Activated gamma-delta T cell treated with anti-CD3 and anti-CD28 coated beads, Interleukin-2, amount 50 U/mL, for 16 hours (primary cell): ENCODE results near the gene PAPPA.

Experiments used
- DNase-seq: peaks from one replicate; pipeline ENCODE4 v3.0.0-alpha.2; 2020; ENCODE audit warnings: low read depth

PAPPA gene

DNA sequence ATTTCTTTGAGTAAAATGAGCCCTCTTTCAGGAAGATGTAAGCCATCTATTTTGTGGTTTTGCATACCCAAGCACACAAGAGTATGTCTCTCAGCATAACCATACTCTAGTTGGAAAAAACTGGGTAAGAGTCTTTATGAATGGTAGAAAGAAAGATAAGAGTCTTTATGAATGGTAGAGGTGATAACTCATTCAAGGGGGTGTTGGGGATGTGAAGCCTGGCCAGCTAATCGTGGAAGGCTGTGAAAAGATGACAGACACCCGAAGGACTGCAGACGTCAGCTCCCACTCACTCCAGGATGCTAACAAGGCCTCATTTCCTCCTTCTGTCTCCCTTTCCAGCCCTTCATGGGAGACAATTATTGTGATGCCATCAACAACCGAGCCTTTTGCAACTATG, 228.5 kb downstream of the PAPPA start:
- DNase-seq = no peak

DNA sequence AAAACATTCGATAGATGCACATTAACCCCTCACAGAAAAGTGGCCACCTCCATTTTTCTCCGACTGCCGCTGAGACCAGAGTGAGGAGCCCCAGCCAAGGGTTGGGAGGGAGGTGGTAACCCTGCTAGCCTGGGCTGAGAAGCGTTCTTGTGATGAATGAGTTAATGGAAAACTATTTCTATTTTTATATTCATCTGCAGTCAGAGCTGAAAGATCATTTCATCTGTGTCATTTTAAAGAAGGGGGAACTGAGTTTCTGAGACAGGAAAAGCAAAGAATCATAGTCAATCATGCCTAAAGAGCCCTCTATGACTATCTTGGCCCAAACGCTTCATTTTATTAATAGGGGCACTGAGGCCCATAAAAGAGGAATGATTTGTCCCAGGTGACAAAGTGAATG, 229.5 kb downstream of the PAPPA start:
- DNase-seq = no peak

DNA sequence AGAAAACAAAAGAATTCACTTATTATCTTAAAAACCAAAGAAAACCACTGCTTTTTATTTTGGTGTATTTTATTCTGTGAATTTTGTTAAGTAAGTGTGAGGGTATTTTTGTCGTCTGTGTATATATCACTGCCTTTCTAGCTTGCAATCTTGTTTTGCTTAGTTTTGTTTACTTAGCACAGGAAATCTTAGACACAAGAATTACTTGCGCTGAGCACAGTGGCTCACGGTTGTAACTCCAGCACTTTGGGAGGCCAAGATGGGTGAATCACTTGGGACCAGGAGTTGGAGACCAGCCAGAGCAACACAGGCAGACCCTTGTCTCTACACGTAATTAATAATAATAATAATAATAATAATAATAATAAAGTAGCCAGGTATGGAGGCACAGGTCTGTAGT, 230.3 kb downstream of the PAPPA start:
- DNase-seq = no peak

DNA sequence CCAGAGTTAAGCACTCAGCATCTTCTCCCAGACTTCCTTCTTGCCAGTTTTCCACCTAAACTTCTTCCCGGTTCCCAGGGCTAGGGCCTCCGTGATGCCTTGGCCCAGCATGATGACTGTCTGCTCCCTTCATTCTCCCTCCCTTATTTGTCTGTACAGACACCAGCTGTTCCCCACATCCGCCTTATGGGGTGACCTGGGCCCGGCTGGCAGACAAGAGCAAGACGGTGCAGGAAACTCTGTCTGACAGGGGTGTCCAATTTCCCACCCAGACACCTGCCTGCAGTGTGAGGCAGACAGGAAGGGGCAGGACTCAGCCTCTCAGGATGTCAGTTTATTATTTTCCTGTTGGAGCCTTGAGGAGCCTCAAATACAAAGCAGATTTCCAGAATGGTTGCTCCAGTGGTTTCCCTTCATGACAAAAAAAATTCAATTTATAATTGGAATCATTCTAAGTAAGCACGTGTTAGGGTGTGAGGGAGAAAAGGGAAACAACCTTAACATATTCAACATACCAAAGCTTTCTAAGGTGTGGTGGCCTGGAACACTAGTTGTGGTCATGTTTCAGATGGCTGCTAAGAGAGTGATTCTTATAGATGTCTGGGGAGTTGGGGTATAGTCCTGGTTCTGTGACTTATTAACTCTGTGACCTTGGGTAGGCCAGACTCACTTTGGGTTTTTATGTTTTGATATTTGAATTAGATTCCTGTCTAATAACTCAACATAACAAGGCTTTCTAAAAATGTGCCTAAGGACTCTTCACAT, 234.5 kb downstream of the PAPPA start:
- no peak for DNase-seq

DNA sequence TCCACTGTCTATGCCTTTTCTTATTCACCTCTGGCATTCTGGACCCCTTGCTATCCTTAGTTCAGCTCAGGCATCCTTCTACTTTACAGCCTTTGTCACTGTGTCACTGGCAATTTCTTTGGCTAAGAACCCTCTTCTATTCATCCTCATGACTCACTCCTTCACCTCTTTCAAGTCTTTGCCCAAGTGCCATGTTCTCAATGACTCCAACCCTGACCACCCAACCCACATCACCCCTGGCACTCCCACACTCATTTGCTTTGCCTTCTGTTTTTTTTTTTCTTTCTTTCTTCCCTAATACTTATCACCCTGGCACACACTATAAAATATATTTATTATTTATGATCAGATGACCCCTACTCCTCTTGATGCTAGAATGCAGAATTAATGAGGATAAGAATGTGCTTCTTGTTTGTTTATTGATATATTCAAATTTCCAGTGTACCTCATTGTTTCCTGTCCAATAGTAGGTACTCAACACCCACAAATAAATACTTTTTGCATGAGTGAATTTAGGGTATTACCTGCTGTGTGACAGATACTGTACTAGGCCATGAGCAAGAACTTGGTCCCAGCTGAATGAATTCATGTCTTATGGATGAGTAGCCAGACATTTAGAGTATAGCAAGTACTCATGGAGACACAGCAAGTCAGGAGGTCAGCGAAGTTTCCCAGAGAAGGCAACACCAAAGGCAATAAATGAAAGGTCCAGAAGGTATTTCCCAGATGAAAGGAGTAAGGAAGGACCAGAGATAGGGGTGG, 236.1 kb downstream of the PAPPA start:
- DNase-seq = no peak

DNA sequence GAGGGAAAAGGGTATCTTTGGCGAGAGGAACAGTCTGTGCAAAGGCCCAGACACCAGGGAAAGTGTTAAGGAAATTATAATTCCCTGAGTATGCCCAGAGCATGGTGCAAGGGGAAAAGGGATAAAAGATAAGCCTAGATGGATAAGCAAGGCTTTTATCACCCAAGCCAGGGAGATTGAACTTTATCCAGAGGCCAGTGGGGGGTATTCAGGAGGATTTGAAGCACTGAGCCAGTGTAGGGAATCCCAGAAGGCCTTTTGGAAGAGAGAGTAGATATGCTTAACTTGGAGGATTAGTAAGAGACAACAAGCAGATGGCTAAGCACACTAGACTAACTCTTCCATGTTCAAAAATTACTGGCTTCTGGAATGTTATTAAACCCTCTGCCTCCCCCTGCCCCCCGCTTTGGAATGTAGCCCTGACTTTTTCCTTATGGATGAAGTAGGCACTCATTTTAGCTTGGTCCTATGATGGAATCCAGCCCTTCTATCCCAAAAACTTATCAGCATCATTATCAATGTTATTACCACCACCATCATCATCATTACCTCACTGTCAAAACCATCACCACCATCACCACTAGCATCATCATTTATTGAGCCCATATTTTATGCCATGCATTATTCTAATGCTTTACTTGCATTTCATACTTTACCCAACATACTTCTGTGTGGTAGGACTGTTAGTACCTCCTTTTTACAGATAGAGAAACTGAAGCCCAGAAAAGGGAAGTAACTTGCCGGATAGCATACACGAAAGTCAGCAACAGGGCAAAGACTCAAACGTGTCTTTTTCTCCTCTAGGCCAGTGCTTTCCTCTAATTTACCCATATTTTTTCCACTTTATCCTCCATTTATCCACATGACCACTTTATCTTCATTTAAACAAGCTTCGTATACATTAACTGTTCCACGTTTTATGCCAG, 237.0 kb downstream of the PAPPA start:
- no peak for DNase-seq

DNA sequence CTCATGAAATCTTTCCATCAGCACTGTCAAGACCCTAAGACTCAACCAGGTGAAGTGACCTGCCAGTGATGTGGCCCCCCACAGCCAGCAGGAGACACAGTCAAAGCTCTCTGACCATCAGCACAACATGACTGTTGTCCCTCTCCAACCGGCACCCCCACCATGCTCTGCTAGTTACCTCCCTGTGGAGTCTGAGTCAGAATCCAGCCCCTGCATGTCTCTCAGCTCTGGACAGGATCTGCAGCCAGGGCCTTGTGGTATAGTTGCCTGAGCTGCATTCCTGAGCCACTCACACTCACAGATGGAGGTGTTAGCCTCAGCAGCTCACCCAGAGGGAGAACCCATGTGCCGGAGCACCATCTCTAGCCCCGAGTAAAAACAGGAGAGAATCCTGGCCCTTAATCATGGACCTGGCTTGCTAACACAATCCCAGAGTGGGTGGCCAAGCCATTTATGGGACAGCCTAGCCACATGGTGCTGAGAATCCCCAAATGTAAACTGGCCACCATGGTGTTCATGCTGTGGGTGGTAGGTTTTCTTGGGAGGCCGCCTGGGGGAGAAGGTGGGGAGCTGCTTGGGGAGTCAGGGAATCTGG, 237.8 kb downstream of the PAPPA start:
- DNase-seq = no peak

DNA sequence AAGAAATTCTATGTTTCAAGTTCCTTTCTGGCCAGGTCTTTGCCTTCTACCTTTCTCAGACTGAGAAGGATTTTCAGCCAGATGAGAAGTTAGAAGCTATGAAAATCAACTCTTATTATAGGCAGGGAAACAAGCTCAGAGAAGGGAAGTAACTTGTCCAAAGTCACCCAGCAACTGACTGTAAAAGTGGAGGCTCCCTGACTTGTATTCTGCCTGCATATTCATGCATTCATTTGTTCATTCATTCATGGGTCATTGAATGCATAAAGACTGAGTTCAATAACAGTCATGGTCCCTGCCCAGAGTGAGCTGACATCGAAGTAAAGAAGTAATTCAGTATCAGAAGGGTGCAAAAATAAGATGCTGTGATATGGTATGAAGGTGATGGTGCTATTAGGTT, 239.6 kb downstream of the PAPPA start:
- no peak for DNase-seq

DNA sequence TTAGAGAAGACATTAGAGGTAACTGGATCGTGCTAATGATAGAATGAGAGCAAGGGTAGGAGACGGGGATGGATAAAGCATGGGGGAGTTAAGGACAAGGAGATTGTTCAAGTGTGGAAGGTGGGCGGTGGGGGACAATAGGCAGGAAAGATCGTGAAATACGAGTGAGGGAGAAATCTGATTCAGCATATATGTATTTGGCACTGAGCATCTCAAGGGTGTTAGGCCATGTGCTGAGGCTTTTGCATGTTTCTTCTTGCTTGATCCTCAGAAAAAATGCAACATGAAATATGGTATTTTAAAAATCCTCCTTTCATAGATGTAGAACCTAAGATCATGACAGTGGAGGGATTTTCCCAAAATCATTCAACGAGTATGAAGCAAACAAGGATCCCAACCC, 240.5 kb downstream of the PAPPA start:
- no peak for DNase-seq

DNA sequence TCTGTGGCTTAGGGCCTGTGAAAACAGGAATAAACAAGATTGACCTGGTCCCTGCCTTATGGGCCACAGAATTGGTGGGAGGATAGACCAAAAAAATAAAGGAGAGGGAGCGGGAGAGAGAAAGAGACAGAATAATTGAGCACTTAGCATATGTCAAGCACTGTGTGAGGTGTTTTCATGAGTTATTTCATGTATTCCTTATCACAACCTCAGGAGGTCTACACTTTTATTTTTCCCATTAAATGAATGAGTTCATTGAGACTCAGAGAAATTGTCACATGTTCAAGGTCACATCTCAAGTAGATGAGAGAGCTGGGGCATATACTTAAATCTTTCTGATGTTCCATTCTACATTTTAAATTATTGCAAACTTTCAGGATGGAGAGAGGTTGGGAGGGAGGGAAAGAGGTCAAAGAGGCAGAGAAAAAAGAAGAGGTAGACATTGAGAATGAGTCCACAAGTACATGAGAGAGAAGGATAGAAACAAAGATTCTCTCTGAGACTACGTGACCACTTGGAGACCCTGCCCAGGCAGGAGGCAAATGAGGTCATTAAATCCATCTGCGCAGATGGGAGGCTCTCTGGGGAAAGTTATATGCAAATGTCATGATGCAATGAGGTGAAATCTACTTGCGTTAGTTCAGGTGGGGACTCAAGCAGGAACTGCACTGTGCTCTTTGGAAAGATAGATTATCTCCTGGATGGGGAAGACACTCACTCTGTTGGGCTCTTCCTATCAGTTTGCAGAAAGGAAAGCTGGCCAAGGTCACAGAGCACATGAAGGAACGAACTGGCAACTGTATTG, 241.5 kb downstream of the PAPPA start:
- DNase-seq = no peak

DNA sequence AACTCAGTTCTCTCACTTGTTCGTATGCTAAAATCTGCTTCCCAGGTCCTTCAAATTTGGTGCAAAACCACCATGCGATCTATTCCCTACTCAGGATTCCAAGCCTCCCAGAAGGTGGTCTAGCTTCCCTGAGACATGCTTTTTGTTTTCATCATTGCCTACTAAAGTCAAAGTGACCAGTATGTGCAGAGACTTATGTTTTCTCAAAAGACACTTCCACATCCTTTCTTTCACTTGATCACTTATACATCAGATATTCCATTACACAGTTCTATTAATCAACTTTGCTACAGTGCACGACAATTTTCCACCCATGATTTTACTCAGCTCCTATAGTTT, 242.1 kb downstream of the PAPPA start:
- no peak for DNase-seq

DNA sequence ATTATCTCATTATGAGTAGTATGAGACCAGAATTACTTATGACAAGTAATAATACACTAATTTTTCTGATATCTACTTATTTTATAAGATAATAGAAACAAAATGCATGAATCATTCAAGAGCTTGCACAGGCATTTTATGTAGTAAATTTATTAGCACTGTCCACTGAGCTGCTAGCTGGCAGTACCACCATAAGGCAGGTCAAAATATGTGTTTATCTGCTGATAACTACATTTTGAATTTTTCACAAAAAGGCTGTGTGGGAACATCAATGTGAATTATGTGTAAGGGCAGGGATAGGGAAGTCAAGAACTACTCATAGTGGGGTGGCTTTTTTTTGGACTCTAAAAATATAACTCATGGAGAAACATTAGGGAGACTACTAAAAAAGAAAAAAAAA, 249.6 kb downstream of the PAPPA start:
- DNase-seq = no peak

DNA sequence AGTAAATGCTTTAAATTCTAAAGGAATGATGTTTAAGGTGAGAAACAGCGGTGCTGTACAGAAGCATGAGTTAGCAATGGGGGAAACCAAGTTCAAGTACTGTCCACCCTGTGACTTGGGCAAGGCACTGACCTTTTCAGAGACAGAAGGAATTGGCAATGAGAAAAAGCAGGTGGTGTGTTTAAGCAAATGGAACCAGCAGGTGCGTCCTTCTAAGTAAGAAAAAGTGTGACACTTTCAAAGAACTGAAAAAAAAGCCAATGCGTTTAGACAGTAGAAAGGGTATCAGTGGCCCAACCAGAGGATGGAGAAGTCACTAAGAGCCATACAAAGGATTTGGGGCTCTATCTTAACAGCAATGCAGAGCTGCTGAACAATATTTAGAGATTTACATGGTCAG, 250.6 kb downstream of the PAPPA start:
- no peak for DNase-seq

DNA sequence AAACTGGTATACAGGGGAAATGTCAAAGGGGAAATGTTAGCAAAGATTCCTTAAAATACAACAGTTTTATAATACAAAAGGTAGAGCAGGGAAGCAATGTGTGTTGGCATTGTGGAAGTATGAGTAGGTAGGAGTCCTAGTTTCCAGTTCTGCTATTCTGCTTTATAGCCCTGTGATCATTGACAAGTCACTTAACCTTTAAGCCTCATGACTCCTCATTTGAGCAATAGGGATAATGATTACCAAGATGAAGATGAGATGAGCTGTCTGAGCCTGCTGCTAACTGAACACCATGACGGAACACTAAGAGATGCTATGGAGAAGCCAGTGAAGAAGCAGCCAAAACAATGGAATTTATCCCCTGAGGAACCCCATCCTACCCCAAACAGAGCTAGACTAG, 251.7 kb downstream of the PAPPA start:
- DNase-seq = no peak

DNA sequence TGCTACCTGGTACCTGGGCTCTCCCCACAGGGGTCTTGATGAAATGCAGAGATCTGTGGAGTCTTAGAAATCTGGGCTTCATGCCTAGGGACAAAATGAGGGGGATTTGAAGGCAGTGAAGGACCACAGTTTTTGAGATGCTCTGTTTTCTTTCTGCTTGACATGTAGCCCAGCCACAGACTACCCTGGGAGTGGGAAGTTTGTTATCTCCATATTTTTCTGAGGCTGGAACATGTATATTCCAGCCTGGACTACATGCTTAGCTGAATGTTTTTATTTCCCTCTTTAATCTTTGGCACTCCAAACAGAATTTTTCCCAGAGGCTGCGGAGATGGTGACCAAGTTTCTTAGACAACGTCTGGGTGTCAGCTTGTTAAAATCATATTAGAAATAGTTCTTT, 252.9 kb downstream of the PAPPA start:
- no peak for DNase-seq

DNA sequence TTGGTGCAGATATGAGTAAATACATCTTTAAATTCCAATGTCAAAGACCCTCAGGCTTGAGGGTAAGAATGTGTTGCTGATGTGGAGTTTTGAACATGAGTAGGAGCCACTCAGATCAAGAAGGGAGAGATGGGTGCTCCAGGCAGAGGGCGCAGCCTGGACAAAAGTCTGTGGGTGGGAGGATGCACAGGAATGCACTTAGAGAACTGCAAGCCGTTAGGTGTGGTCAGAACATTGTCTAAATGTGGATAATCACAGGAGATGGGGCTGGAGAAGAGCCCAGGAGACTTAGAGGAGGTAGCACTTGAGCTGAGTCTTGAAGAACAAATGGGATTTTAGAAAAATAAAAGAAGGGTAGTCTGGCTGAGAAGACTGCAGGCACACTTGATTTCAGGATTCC, 255.5 kb downstream of the PAPPA start:
- DNase-seq = no peak

DNA sequence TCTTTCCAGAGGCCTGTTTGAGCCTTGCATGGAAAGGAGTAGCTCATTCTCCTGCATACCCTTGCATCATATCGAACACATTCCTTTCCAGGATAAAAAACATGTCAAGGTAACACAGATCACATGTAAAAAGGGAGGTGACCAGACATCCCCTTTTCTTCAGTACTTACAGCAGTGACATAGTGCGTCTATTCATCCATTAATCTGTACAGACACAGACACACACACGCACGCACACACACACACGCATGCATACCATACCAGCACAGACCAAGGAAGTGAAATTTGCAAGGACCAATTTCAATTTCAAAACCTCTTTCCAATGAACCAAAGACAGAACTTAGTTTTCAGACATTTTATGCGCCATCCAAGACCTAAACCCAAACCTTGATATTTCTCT, 256.0 kb downstream of the PAPPA start:
- DNase-seq = no peak

DNA sequence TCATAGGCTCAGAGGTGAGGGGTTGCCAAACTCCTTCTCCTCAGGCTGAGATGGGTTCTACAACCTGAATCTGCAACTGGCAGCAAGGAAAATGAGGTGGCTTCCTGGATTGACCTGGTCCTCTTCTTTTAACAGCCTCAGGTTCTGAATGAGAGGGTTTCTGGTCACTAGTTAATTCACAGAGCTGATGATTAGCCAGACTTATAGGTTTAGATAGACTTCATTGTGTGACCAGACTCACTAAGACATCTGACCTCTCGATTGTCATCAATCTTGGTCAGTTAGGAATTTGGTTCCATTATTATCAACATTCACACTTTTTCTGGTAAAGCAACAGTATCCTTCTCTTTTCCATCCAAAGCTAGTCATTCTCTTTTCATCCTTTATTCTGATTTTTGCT, 257.9 kb downstream of the PAPPA start:
- DNase-seq = no peak

DNA sequence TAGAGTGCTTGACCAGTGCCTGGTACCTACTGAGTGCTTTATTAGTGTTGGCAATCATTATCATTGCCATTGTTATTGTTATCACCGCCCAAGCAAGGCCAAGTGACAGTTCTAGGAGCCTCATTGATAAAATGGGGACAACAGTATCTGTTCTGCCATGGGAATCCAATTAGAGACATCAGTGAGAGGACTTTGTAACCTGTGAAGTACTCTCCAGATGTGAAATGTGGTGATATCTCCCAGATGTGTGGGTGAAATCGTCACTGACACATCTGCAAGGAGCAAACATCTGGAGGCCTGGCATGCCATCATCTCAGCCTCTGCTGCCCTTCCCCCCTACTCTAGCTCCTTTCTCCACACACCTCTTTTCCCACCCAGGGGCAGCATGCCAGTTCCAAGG, 260.8 kb downstream of the PAPPA start:
- DNase-seq = no peak

DNA sequence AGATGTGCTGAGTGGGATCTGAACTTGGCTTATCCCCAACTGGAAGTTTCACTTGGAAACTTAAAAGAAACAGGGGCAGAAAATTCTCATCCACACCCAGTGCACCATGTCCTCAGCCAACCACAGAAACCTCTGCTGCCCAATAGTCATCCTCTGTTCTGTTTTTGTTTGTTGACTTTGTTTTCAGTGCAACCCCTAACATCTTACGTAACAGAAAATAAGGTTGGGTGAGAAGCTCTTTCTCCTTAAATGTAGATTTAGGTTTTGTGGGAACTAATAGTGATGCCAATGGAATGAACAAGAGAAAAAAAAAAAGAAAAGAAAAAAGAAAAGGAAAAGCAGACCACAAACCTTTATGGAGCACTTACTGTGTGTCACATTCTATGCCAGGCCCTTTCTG, 262.8 kb downstream of the PAPPA start:
- DNase-seq = no peak

DNA sequence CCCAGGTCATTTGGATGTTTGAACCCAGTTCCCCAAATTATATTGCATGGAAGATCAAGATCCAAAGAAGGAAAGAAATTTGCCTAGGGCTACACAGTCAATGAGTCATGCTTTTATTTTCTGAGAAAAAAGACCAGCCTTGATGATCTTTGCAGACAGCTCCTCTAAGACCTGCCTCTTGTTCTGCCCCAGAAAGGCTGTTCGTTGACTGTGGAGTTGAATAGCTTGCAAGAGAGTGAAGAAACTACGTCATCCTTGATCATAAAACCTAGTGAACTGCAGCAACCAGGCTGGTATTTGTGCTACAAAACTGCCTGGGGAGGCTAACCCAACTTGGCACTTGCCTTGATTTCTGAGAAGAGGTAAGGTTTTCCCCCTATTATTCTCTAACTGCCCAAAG, 263.9 kb downstream of the PAPPA start:
- DNase-seq = no peak

DNA sequence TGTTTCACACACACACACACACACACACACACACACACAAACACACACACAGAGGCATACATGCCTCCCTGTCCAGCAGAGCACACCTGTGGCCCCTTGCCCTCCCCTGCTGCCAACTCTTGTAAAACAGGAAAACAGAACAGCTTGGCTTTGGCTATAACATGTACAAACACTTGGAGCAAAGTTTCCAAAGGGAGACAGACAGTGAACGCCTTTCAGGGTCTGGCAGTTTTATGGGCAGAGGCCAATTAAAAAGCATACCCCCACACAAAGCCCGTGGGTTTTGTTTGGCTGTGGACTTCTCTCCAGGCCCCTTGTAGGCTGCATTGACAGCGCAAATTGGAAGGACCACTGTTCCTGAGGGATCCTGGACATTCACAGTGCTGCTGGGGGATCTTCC, 265.6 kb downstream of the PAPPA start:
- no peak for DNase-seq
